Smooth muscle cell (in vitro differentiated cells): ENCODE measurements around the gene ADGRD1. TPM values are rescaled to one million over a fixed set of nuclear protein-coding genes. Genes with fewer than 3 reads are reported as not detected.

Source experiments
- DNase-seq: peaks from one replicate; lab custom pipeline; 2025; ENCODE audit not compliant: unreplicated experiment; lab: John Stamatoyannopoulos, UW
- H2AFZ ChIP-seq: fragments of 200-600 bp; sonication (generic); 2 replicates; pipeline ENCODE4 v1.6.0; 2016; ENCODE audit warnings: antibody characterized with exemption, low read depth, mild to moderate bottlenecking
- H3F3A ChIP-seq: fragments of 200-600 bp; sonication (generic); 2 replicates; pipeline ENCODE4 v1.6.0; 2017; ENCODE audit warnings: antibody characterized with exemption, low read depth
- H3K27ac ChIP-seq: fragments of 200-600 bp; sonication (generic); 2 replicates; pipeline ENCODE4 v1.5.1; 2016; ENCODE audit warnings: low read depth, mild to moderate bottlenecking
- H3K27me3 ChIP-seq: fragments of 200-600 bp; sonication (generic); 2 replicates; pipeline ENCODE4 v1.6.1; 2016; ENCODE audit warnings: low read depth, mild to moderate bottlenecking
- H3K36me3 ChIP-seq: fragments of 200-600 bp; sonication (generic); 2 replicates; pipeline ENCODE4 v1.5.1; 2016; ENCODE audit warnings: low read depth
- H3K4me1 ChIP-seq: fragments of 200-600 bp; sonication (generic); 2 replicates; pipeline ENCODE4 v1.5.1; 2016; ENCODE audit warnings: low read depth
- H3K4me2 ChIP-seq: fragments of 200-600 bp; sonication (generic); 2 replicates; pipeline ENCODE4 v1.6.0; 2016; ENCODE audit warnings: mild to moderate bottlenecking
- H3K4me3 ChIP-seq: fragments of 200-600 bp; sonication (generic); 2 replicates; pipeline ENCODE4 v1.5.1; 2016; ENCODE audit warnings: mild to moderate bottlenecking
- H3K79me2 ChIP-seq: fragments of 200-600 bp; sonication (generic); 2 replicates; pipeline ENCODE4 v1.6.0; 2016; ENCODE audit warnings: low read depth, mild to moderate bottlenecking
- H3K9ac ChIP-seq: fragments of 200-600 bp; sonication (generic); 2 replicates; pipeline ENCODE4 v1.6.0; 2016; ENCODE audit warnings: low read depth
- H3K9me3 ChIP-seq: fragments of 200-600 bp; sonication (generic); replicated peaks from 2 replicates; pipeline ENCODE4 v1.5.1; 2016; ENCODE audit warnings: low read depth
- H4K20me1 ChIP-seq: fragments of 200-600 bp; sonication (generic); 2 replicates; pipeline ENCODE4 v1.6.0; 2016; ENCODE audit warnings: low read depth
- CTCF ChIP-seq: fragments of 200-600 bp; sonication (generic); IDR thresholded peaks from 2 replicates; pipeline ENCODE4 v1.5.1; 2017; ENCODE audit warnings: borderline replicate concordance, mild to moderate bottlenecking, antibody characterized with exemption; ENCODE audit not compliant: insufficient read depth, poor library complexity, severe bottlenecking
- WGBS: methylation state at CpG from one replicate; pipeline ENCODE4 v1.1.7; 2016; ENCODE audit warnings: low lambda C conversion rate; 5-methylcytosine and 5-hydroxymethylcytosine counted together
- polyA plus RNA-seq: library from polyadenylated mRNA; unstranded; fragments of >200 nt; fragmentation: Nextera tagmentation; extraction: Ambion mirVana; gene quantifications from 2 replicates; pipeline ENCODE4 v1.2.1, GENCODE V29; 2016
- total RNA-seq: library from RNA; depleted of rRNA; stranded (reverse); fragments of >200 nt; gene quantifications from 2 replicates; pipeline ENCODE4 v1.2.3, GENCODE V29; 2014

The ADGRD1 gene
- total and polyA plus RNA-seq, 2 experiments from 2014 or later: 0.14 TPM; not detected in 1

GRCh38 chr12:131108177-131108955 lies 154.7 kb downstream of the ADGRD1 start:
- no peak overlapping the region for H3K9ac ChIP-seq
- no peaks in the 10 kb centered on the region for H4K20me1 ChIP-seq
- H3K27me3 ChIP-seq: no peaks in the 10 kb centered on the region
- no peak overlapping the region for H3K27ac ChIP-seq
- DNase-seq: no peak
- no peak for TF ChIP-seq CTCF
- H3K9me3 ChIP-seq: no peaks in the 10 kb centered on the region
- H3K79me2 ChIP-seq: no peaks in the 10 kb centered on the region
- H3K4me3 ChIP-seq: no peak overlapping the region
- WGBS: 90% methylated on average over 10 of the region's 10 CpGs
- H3F3A ChIP-seq: no peaks in the 10 kb centered on the region
- H3K36me3 ChIP-seq: no peaks in the 10 kb centered on the region
- H2AFZ ChIP-seq: no peak overlapping the region
- H3K4me2 ChIP-seq: no peak overlapping the region
- H3K4me1 ChIP-seq: no peaks in the 10 kb centered on the region

GRCh38 chr12:131111446-131111845 lies 157.7 kb downstream of the ADGRD1 start:
- Histone ChIP-seq H3K36me3 (no peaks in the 10 kb centered on the region), H3K27me3 (no peaks in the 10 kb centered on the region), H4K20me1 (no peaks in the 10 kb centered on the region), H3K9ac (no peak overlapping the region), H3K4me2 (no peak overlapping the region), H3K27ac (peak overlapping the region; percentile 63), H3K79me2 (no peaks in the 10 kb centered on the region), H2AFZ (no peak overlapping the region), H3F3A (no peaks in the 10 kb centered on the region), H3K4me1 (peaks cover 4% of the 10 kb centered on the region), H3K4me3 (no peak overlapping the region), H3K9me3 (no peaks in the 10 kb centered on the region)
- 91% methylated on average over 3 of the region's 3 CpGs for WGBS
- no peak for DNase-seq
- TF ChIP-seq CTCF: no peak

DNA sequence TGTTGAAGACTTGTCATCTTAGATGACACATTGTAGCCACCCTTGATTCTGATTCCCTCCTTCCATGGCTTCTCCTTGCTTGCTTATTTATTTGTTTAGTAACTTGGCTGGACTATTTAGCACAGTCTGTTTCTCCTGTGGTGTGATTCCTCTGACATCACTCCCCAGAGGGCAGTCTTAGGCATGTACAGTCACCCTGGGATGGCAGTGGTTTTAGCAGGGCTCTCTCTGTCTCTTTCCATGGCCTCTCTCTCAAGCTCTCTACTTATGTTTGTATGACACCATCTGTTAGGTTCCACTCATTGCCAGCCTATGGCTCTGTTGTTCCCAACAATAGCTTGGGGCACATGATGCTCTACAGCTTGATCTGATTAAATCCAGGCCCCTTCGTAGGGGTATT lies 158.3 kb downstream of the ADGRD1 start:
- peak overlapping the region; percentile 63 for H3K4me2 ChIP-seq
- 65% methylated on average over 1 of the region's 1 CpG for WGBS
- DNase-seq: no peak
- H3K27ac ChIP-seq: peak overlapping the region; percentile 63
- TF ChIP-seq CTCF: no peak
- peak overlapping the region; percentile 29 for H3K9ac ChIP-seq
- peaks cover 4% of the 10 kb centered on the region for H3K4me1 ChIP-seq
- no peaks in the 10 kb centered on the region for H3K27me3 ChIP-seq
- H3F3A ChIP-seq: peaks cover 4% of the 10 kb centered on the region
- no peaks in the 10 kb centered on the region for H4K20me1 ChIP-seq
- H3K9me3 ChIP-seq: no peaks in the 10 kb centered on the region
- H3K4me3 ChIP-seq: no peak overlapping the region
- H2AFZ ChIP-seq: no peak overlapping the region
- H3K36me3 ChIP-seq: no peaks in the 10 kb centered on the region
- H3K79me2 ChIP-seq: no peaks in the 10 kb centered on the region
